Calu3 (cell line): Measurements from ENCODE around the gene TYRP1. TPM values are rescaled to one million over a fixed set of nuclear protein-coding genes. Genes with fewer than 3 reads are reported as not detected.

Experiments used
- BruUV-seq: library from RNA; stranded (reverse); fragments of 400-500 nt; replicated peaks from 2 replicates; lab custom pipeline; 2021; lab: Mats Ljungman, UMichigan
- CTCF ChIA-PET: fragments of 300-600 bp; sonication (Branson Sonifier 250); formaldehyde crosslinking; loops from one replicate; lab custom pipeline; 2022; ENCODE audit warnings: antibody characterized with exemption; lab: Charles Lee
- DNase-seq: peaks from one replicate; pipeline ENCODE4 v3.0.0; 2022
- H3K27ac Mint-ChIP-seq: one replicate; pipeline ENCODE4 v1.8.0; 2022; ENCODE audit warnings: mixed read lengths; ENCODE audit not compliant: unreplicated experiment
- H3K27me3 Mint-ChIP-seq: one replicate; pipeline ENCODE4 v1.8.0; 2022; ENCODE audit warnings: mixed read lengths; ENCODE audit not compliant: unreplicated experiment
- H3K36me3 Mint-ChIP-seq: one replicate; pipeline ENCODE4 v1.8.0; 2022; ENCODE audit warnings: mild to moderate bottlenecking, moderate library complexity, mixed read lengths; ENCODE audit not compliant: insufficient read depth, unreplicated experiment
- H3K4me1 Mint-ChIP-seq: one replicate; pipeline ENCODE4 v1.8.0; 2022; ENCODE audit warnings: mild to moderate bottlenecking, low read depth, mixed read lengths; ENCODE audit not compliant: unreplicated experiment
- H3K4me3 Mint-ChIP-seq: one replicate; pipeline ENCODE4 v1.8.0; 2022; ENCODE audit warnings: mild to moderate bottlenecking, low read depth, moderate library complexity, mixed read lengths; ENCODE audit not compliant: unreplicated experiment
- H3K9me3 Mint-ChIP-seq: one replicate; pipeline ENCODE4 v1.8.0; 2022; ENCODE audit warnings: low read depth, mixed read lengths; ENCODE audit not compliant: unreplicated experiment
- intact Hi-C: fragments of 100-400 bp; cut with micrococcal nuclease; formaldehyde crosslinking; loops from one replicate; pipeline ENCODE4 v1.10.0; 2022; ENCODE audit not compliant: unreplicated experiment
- total RNA-seq: library from RNA; stranded (reverse); gene quantifications from 2 replicates; pipeline ENCODE4 v1.2.3, GENCODE V29; 2022
- TF ChIP-seq, protein P1 (sequence below): fragments of 200-600 bp; IDR thresholded peaks from one replicate; pipeline ENCODE4 v1.8.0; 2022; ENCODE audit warnings: antibody characterized with exemption; ENCODE audit not compliant: unreplicated experiment

The TYRP1 gene
- total RNA-seq, 1 experiment from 2014 or later, result not detected

DNA sequence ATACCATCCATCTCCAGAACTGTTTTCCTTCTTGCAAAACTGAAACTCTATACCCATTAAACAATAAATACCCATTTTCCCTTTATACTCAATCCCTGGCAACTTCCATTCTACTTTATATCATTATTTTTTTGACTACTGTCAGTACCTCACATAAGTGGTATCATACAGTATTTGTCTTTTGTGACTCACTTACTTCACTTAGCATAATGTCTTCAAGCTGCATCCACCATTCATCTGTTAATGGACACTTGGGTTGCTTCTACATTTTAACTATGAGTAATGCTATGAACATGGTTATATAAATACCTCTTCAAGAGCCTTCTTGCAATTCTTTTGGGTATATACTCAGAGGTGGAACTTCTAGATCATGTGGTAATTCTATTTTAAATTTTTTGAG, 11.6 kb upstream of the TYRP1 start:
- intact Hi-C loops, result no loop called here
- CTCF ChIA-PET, result no interaction called here
- Mint-ChIP-seq H3K36me3 (no peaks in the 10 kb centered on the region), H3K4me1 (no peaks in the 10 kb centered on the region), H3K4me3 (no peak overlapping the region), H3K27me3 (no peaks in the 10 kb centered on the region), H3K9me3 (no peaks in the 10 kb centered on the region), H3K27ac (no peak overlapping the region)
- no TSS peak for BruUV-seq
- TF ChIP-seq, protein P1, sequence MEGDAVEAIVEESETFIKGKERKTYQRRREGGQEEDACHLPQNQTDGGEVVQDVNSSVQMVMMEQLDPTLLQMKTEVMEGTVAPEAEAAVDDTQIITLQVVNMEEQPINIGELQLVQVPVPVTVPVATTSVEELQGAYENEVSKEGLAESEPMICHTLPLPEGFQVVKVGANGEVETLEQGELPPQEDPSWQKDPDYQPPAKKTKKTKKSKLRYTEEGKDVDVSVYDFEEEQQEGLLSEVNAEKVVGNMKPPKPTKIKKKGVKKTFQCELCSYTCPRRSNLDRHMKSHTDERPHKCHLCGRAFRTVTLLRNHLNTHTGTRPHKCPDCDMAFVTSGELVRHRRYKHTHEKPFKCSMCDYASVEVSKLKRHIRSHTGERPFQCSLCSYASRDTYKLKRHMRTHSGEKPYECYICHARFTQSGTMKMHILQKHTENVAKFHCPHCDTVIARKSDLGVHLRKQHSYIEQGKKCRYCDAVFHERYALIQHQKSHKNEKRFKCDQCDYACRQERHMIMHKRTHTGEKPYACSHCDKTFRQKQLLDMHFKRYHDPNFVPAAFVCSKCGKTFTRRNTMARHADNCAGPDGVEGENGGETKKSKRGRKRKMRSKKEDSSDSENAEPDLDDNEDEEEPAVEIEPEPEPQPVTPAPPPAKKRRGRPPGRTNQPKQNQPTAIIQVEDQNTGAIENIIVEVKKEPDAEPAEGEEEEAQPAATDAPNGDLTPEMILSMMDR, result no peak
- DNase-seq, result no peak

DNA sequence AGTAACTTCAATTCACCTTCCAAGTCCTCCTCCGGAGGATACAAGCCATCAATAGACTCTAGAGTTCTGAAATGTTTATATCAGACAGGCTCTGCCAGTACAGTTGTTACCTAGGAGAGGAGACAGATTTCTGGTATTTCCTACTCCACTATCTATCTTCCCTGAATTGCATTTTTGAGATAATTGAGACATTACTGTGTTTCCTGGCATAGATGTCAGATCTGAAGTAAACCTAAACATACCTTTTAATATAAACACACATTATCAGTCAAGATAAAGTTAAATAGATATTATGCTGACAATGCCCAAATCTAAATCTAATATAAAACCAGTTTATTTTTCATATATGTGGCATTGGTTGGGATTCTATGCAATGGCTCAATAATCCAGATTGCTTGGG, 8.2 kb upstream of the TYRP1 start:
- Mint-ChIP-seq H3K27me3 (no peaks in the 10 kb centered on the region), H3K36me3 (no peaks in the 10 kb centered on the region), H3K4me3 (no peak overlapping the region), H3K4me1 (no peaks in the 10 kb centered on the region), H3K27ac (no peak overlapping the region), H3K9me3 (no peaks in the 10 kb centered on the region)
- intact Hi-C loops, result no loop called here
- BruUV-seq, result no TSS peak
- CTCF ChIA-PET, result interaction anchor here (0.6 kb wide), 1 partner anchor 687 kb away, joined by 10 read pairs; no protein-coding TSS in a partner anchor
- TF ChIP-seq, protein P1, result no peak
- DNase-seq, result no peak

DNA sequence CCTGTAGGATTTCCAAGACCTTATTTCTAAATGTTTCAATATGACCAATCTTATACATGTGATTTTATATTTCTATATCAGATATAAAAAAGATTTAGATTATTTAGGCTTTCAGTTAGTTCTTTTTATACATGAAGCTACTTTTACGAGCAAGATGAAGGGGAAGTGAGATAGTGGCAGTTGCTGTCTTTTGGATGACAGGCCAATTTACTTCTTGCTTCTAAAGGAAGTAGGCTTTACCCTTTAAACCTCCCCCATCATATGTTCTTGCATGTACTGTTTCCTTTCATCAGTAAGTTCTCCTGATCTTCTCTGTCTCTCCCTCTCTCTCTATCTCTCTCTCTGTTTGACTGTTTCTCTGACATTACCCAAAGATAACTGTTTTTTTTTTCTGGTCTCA, 4.0 kb upstream of the TYRP1 start:
- Mint-ChIP-seq H3K4me1 (no peaks in the 10 kb centered on the region), H3K9me3 (no peaks in the 10 kb centered on the region), H3K27ac (no peak overlapping the region), H3K27me3 (no peaks in the 10 kb centered on the region), H3K4me3 (no peak overlapping the region), H3K36me3 (no peaks in the 10 kb centered on the region)
- intact Hi-C loops, result no loop called here
- CTCF ChIA-PET, result no interaction called here
- TF ChIP-seq, protein P1, result no peak
- no TSS peak for BruUV-seq
- DNase-seq, result no peak

DNA sequence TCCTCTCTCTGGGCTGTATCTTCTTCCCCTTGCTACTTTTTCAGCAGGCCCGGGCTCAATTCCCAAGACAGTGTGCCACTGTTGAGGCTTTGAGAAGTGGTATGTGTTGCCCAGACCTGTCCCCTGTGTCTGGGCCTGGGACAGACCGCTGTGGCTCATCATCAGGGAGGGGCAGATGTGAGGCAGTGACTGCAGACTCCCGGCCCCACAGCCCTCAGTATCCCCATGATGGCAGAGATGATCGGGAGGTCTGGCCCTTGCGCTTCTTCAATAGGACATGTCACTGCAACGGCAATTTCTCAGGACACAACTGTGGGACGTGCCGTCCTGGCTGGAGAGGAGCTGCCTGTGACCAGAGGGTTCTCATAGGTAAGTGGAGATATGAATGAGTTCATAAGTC, 828 bp downstream of the TYRP1 start:
- CTCF ChIA-PET, result no interaction called here
- DNase-seq, result no peak
- TF ChIP-seq, protein P1, result no peak
- H3K4me1 Mint-ChIP-seq, result peaks cover 10% of the 10 kb centered on the region
- no TSS peak for BruUV-seq
- H3K4me3 Mint-ChIP-seq, result no peak overlapping the region
- no peaks in the 10 kb centered on the region for H3K27me3 Mint-ChIP-seq
- H3K27ac Mint-ChIP-seq, result no peak overlapping the region
- no peaks in the 10 kb centered on the region for H3K36me3 Mint-ChIP-seq
- intact Hi-C loops, result no loop called here
- H3K9me3 Mint-ChIP-seq, result no peaks in the 10 kb centered on the region
